NOMO-1 (cell line): ENCODE results near the gene TCF25.
"Not testable (repeated sequence)": the region's sequence is repeated elsewhere in the genome, so short reads cannot be mapped to it uniquely, and the experiment has no call there.

Experiments
- DNase-seq, 2 experiments: peaks; one replicate each; lab custom pipeline; 2025; ENCODE audit not compliant: unreplicated experiment in 2 of 2; lab: John Stamatoyannopoulos, UW

Gene TCF25

GRCh38 chr16:89873972-89874689, 739 bp downstream of the TCF25 start:
- peak; percentile 95 to 97 for DNase-seq

DNA sequence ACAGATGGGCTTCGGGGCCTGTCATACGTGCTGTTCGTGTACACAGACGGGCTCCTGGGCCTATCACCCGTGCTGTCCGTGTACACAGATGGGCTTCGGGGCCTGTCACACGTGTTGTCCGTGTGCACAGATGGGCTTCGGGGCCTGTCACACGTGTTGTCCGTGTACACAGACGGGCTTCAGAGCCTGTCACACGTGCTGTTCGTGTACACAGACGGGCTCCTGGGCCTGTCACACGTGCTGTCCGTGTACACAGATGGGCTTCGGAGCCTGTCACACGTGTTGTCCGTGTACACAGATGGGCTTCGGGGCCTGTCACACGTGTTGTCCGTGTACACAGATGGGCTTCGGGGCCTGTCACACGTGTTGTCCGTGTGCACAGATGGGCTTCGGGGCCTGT, 5.7 kb downstream of the TCF25 start:
- not testable (repeated sequence) for DNase-seq

DNA sequence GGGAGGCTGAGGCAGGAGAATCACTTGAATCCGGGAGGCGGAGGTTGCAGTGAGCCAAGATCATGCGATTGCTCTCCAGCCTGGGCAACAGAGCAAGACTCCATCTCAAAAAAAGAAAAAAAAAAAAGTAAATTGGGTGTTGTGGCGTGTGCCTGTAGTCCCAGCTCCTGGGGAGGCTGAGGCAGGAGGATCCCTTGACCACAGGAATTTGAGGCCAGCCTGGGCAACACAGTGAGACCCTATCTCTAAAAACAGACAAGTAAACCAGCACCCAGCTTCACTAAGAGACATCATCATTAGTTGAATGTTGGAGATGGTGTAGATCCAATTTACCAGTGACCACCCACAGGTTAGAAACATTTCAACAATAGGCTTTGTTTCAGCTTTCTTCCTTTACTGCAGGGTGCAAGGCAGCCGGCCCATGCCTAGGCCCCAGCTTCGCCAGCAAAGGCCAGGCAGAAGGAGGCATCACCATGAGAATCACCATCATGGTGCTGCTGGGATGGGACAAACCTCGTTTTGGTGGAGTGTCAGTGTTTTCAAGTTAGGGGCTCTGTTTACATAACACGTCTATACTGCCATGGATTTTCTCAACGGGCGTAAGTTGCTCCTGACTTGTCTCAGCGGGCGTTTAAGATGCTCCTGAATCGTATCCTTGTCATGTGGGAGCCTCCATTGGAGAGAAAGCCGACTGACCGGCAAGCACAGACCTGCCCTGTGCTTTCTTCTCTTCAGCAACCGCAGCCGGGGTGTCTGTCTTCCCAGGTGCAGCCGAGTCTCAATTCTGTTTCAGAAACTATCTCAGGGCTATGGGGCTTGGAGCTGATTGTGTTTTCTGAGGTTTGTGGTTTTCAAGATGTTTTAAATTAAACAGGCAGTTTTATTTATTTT, 7.3 kb downstream of the TCF25 start:
- no peak for DNase-seq

- DNase-seq: no peak
Observed at GRCh38 chr16:89881368-89881730, 8.0 kb downstream of the TCF25 start.

- no peak for DNase-seq
Observed at GRCh38 chr16:89883346-89884040, 10.1 kb downstream of the TCF25 start.

GRCh38 chr16:89884041-89884421, 10.6 kb downstream of the TCF25 start:
- DNase-seq: no peak

- no peak for DNase-seq
Observed at GRCh38 chr16:89887243-89887642, 13.9 kb downstream of the TCF25 start.

GRCh38 chr16:89890200-89890599, 16.8 kb downstream of the TCF25 start:
- no peak for DNase-seq

- no peak for DNase-seq
Observed at GRCh38 chr16:89890886-89891657, 17.7 kb downstream of the TCF25 start.

DNA sequence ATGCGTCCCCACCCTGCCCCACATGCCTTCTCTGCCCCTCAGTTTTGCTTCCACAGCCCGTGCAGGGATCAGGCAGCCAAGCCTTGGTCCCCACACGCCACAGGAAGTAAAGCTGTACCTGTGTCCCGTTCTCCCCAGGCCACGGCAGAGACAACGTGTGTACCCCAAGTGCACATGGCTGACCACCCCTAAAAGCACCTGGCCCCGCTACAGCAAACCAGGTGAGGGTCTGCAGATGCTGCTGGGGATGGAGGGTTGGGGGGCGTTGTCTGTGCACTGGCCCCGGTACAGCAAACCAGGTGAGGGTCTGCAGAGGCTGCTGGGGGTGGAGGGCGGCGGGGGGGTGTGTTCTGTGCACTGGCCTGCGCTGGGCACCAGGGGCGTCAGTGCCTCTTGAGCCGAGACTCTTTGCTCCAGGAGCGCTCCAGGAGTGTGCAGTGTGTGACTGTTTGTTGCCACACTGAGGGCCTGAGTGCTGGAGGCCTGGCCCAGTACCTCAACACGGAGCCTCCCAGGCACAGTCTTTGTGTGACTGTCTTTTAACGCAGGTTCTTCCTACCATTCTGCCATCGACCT, 18.8 kb downstream of the TCF25 start:
- no peak for DNase-seq

GRCh38 chr16:89892635-89893034, 19.2 kb downstream of the TCF25 start:
- DNase-seq: no peak

- no peak for DNase-seq
Observed at GRCh38 chr16:89893642-89894548, 20.5 kb downstream of the TCF25 start.

- DNase-seq: no peak
Observed at GRCh38 chr16:89895482-89896250, 22.3 kb downstream of the TCF25 start.

DNA sequence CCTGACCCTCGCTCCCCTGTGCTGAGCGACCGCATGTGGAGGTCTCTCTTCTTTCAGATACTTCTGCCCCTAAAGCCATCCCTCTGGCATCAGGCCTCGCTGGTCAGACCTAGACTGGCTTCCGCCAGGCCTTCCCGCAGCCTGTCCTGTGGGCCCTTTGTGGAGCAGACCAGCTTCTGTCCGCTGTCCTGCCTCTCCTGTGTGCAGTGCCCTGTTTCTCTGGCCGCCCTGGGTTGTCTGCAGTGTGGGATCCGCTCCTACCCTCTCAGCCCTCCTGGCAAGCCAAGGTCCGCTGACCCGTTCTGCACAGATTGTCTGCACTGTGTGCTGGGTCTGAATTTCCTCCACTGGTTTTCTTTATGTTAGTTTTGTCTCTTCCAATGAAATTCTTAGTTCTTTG, 23.8 kb downstream of the TCF25 start:
- no peak for DNase-seq

DNA sequence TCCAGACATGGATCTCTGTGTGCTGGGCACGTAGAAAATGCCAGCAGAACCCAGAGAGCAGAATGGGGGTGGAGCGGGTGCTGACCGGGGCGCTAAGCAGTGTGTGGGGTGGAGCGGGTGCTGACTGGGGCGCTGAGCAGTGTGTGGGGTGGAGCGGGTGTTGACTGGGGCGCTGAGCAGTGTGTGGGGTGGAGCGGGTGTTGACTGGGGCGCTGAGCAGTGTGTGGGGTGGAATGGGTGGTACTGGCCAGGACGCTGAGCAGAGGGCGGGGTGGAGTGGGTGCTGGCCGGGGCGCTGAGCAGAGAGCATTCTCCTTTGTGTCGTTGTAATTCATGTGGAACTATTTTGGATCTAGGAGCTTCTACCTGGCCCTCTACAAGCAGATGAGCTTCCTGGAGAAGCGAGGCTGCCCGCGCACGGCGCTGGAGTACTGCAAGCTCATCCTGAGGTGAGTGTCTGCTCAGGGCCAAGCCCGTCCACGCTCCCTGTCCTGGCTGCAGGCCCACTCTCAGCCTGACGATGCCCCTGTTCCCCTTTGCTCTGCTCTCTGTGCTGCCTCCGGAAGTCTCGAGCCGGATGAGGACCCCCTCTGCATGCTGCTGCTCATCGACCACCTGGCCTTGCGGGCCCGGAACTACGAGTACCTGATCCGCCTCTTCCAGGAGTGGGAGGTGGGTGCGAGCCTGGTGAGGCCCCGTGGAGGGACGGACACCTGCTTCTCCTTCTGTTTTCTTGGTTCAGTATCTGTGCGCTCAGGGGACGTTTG, 25.0 kb downstream of the TCF25 start:
- DNase-seq: no peak

- no peak for DNase-seq
Observed at GRCh38 chr16:89899879-89900481, 26.6 kb downstream of the TCF25 start.

- no peak for DNase-seq
Observed at GRCh38 chr16:89900885-89901284, 27.5 kb downstream of the TCF25 start.

- DNase-seq: no peak
Observed at GRCh38 chr16:89902980-89903379, 29.6 kb downstream of the TCF25 start.
